GM21447 (cell line): ENCODE data around the gene CDHR5.

ENCODE experiments used
- ATAC-seq: cut with Tn5 transposase; IDR thresholded peaks from one replicate; pipeline ENCODE4 v1.9.1; 2021; ENCODE audit not compliant: unreplicated experiment

CDHR5 gene

DNA sequence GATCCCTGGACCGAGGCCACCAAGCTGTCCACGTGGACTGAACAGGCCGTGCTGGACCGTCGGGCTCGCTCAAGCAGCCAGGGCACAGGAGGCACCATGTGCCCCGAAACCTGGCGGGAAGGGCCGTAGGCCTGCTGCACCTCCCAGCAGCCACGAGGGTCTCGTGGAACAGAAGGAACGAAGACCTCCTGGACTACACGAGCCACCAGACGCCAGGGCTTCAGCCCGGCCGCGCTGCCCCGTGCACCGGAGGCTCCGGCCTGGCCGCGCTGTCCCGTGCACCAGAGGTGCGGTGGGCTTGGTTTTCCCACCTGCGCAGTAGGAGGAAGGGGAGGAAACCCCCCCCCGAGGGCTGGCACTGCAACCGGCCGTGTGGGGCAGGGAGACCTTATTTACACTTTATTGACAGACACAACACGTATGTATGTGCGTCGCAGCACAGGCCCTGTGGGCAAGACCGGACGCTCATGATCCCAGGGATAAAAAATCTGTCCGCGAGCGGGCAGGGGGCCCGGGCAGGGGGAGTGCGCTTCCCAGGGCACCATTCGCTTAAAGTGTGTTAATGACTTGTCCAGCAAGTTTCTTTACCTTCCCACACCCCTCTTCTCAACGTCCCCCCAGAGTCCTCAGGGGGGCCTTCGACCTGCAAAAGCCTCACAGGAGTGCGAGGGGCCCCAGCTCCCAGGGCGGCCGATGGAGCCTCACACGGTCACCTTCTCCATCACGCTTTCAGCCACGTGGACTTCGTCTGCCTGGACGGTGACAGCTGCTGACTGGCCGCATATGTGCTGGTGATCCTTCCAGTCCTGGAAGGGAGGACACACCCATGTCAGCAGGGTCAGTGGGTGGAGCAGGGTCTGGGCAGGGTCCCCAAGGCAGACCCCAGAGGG lies 19.3 kb upstream of the CDHR5 start:
- no peak for ATAC-seq

GRCh38 chr11:643366-643765 lies 18.6 kb upstream of the CDHR5 start:
- ATAC-seq, result no peak

GRCh38 chr11:641806-642370 lies 17.1 kb upstream of the CDHR5 start:
- ATAC-seq, result no peak

DNA sequence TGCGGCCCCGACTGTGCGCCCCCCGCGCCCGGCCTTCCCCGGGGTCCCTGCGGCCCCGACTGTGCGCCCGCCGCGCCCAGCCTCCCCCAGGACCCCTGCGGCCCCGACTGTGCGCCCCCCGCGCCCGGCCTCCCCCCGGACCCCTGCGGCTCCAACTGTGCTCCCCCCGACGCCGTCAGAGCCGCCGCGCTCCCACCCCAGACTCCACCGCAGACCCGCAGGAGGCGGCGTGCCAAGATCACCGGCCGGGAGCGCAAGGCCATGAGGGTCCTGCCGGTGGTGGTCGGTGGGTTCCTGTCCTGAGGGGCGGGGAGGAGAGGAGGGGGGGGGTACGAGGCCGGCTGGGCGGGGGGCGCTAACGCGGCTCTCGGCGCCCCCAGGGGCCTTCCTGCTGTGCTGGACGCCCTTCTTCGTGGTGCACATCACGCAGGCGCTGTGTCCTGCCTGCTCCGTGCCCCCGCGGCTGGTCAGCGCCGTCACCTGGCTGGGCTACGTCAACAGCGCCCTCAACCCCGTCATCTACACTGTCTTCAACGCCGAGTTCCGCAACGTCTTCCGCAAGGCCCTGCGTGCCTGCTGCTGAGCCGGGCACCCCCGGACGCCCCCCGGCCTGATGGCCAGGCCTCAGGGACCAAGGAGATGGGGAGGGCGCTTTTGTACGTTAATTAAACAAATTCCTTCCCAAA lies 15.4 kb upstream of the CDHR5 start:
- no peak for ATAC-seq

GRCh38 chr11:639332-639955 lies 14.7 kb upstream of the CDHR5 start:
- no peak for ATAC-seq

DNA sequence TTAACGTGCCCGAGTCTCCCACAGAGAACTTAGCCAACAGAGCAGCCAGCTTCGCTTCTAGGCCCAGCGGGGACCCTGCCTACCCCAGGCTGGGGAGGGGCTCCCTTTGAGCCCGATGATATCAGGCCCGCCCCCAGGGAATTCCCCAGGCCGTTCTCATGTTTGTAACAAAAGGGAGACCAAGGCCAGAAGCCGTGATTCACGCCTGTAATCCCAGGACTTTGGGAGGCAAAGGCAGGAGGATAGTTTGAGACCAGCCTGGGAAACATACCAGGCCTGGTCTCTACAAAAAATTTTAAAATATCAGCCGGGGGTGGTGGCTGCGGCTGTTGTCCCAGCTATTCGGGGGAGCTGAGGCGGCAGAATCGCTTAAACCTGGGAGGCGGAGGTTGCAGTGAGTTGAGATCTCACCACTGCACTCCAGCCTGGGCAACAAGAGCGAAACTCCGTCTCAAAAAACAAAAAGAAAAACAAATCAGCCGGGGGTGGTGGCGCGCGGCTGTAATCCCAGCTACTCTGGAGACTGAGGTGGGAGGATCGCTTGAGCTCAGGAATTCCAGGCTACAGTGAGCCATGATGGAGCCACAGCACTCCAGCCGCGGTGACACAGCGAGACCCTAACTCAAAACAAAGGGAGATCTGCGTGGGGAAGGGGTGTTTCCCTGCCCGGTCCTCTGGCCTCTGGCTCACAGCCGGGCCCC lies 14.0 kb upstream of the CDHR5 start:
- ATAC-seq, result no peak

DNA sequence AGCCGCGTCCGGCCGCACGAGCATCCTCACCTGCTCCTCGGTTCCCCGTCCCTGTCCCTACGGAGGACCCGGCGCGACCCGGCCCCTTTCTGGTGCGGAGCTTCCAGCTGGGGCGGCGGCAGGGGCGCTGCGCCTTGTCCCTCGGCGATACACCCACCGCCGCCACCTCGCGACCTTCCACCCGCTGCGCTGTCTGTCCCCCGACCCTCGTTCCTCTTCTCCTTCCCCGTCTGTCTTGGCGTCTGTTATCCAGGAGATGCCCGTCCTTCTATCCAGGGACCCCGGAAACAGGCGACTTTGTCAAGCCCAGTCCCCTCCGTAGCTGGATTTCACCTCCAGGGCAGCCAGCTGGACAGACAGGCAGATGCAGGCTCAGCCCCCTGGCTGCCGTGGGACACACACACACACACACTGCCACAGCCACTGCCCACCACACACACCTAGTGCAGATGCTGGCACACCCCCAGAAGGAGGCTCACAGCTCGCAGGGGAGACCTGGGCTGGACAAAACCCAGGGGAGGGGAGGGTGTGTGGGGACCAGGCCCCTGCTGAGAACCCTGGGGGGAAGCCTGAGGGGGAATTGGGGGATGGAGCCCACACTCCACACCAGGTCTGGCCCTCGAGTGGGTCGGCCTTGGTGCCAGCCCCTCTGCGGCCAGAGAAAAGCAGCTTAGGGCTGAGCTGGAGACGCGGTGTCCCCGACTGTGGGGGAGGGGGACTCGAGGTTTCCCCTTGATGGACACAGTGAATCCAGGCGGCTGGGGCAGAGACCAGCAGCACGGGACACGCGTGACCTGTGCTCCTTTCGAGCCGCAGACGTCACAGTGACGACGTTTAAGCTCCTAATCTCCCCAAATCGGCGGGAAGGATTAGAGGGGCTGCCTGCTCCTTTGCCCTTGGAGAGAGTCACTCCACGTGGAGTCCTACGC lies 13.1 kb upstream of the CDHR5 start:
- ATAC-seq, result no peak

DNA sequence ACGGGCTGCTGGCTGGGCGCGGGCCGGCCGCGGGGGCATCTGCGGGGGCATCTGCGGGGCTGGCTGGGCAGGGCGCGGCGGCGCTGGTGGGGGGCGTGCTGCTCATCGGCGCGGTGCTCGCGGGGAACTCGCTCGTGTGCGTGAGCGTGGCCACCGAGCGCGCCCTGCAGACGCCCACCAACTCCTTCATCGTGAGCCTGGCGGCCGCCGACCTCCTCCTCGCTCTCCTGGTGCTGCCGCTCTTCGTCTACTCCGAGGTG lies 12.5 kb upstream of the CDHR5 start:
- no peak for ATAC-seq

- no peak for ATAC-seq
Measured at GRCh38 chr11:636511-637332, 12.0 kb upstream of the CDHR5 start, which contains the start of gene DRD4. TSS of gene DRD4 (plus strand) at chr11:637269. CDS start at chr11:637305, 36 bp downstream.

- no peak for ATAC-seq
Measured at GRCh38 chr11:635945-636510, 11.3 kb upstream of the CDHR5 start.

DNA sequence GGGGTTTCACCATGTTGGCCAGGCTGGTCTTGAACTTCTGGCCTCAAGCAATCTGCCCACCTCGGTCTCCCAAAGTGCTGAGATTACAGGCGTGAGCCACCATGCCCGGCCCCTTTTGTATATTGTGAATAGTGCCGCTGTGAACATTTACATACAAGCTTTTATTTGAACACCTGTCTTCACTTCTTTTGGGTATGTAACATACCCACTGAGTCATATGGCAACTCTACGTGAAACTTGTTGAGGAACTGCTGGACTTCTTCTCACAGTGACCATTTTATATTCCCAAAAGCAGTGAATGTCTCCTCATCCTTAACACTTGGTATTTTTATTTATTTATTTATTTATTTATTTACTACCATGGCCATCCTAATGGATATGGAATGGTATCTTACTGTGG lies 6.1 kb upstream of the CDHR5 start:
- no peak for ATAC-seq

DNA sequence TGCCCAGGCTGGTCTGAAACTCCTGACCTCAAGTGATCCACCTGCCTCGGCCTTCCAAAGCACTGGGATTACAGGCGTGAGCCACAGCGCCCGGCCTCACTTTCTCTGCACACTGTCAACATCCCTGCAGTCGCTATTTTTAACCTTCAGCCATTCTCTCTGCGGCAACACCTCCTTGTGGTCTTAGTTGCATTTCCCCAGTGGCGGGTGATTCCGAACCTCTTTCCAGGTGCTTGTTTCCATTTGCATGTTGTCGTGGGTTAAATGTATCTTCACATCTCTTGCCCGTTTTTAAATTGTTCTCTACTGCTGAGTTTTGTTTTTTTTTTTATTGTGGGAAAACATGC lies 4.5 kb upstream of the CDHR5 start:
- ATAC-seq, result no peak

DNA sequence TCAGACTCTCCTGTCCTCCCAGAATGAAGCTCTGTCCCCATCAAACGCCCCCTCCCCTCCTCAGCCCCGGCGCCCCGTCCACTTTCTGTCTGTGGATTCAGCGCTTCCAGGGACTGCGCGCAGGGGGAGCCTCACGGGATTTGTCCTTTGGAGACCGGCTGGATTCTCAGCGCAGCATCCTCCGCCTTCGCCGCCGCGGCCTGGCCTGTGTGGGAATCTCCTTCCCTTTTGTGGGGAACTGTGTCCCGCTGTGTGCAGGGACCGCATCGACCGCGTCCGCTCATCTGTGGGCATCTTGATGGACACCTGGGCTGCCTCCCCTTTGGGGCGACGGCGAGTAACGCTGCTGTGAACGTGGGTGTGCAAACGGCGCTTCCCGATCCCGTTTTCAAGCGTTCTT lies 3.3 kb upstream of the CDHR5 start:
- ATAC-seq, result no peak

DNA sequence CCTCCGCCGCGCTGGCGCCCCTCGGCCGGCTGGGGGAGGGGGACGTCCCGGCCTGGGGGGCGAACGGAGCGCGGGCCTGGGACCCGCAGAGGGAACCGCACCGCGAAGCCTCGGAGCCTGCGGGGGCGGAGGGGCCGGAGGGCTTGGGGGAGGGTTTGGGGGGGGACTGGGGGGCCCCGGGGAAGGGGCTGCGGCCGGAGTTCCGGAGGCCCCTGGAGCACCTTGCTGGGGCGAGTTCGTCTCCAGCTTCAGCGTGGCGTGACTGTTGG lies 2.5 kb upstream of the CDHR5 start:
- no peak for ATAC-seq

- no peak for ATAC-seq
Measured at GRCh38 chr11:626475-627307, 1.9 kb upstream of the CDHR5 start, which contains the start of gene SCT. TSS of gene SCT (minus strand) at chr11:627181. CDS start at chr11:627143, 38 bp downstream.

DNA sequence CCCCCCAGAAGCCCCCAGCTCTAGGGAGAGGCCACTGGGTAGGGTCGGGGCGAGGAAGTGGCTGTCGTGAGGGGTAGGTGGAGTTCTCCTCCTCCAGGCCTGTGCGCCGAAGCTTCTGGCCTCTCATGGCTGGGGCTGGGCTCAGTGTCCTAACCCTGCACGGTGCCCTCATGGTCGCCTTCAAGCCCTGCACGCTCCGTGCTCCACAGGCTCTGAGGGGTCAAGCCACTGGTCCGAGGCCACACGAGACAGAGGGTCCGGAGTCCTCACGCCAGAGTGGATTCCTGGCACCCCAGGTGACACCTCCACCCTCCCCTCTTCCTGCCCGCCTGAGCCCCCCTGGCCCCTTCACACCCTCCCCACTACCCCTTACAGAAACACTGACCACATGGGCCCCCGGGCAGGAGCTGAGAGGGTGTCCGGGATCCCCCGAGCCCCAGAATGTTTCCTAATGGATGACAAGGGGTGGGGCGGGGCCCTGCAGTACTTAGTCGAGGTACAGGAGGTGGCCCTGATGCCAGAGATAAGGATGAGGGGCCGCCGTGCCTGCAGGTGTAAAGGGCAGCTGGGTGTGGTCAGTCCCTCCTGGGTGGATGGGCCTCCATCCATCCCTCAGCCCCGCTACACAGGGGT lies 997 bp upstream of the CDHR5 start:
- ATAC-seq, result no peak

DNA sequence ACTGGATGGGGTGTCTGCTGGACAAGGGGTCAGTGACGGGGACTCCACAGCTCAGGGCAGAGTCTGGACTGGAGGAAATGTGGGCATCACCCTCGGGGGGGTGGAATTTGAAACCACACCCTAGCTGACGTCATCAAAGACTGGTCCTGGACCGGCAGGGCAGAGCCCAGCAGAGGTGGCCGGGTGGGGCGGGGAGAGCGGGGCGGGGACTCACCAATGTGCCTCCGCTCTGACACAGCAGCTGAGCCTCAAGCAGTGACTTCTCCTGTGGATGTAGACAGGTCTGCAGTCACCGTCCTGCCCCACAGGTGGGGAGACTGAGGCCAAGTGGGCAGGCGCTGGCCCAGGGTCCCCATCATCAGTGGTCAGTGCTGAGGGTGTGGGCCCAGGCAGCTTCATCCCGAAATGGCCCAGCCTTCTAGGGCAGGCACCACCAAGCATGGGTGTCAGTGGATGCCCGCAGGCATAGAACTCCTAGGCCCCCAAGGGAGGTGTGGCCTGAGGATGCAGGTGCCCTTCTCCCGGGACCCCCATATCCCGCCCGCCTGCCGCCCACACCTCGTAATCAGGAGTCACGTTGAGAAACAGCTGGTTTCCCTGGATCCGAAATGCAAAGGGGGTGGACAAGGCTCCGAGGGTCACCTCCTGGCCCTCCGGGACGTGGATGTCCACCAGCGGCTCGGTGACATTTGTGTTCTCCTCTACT lies 603 bp downstream of the CDHR5 start:
- no peak for ATAC-seq
